ENCODE measurements around the gene GUCD1.
"Not testable (repeated sequence)": the region's sequence is repeated elsewhere in the genome, so short reads cannot be mapped to it uniquely, and the experiment has no call there.

The GUCD1 gene

GRCh38 chr22:24563246-24563645 is 8.3 kb upstream of the GUCD1 start:
- no peak for DNase-seq

- DNase-seq = no peak
Observed at GRCh38 chr22:24559471-24559870, 4.5 kb upstream of the GUCD1 start.

- DNase-seq = peak; percentile 97
Observed at GRCh38 chr22:24555165-24556039, 464 bp upstream of the GUCD1 start, which contains the start of gene SNRPD3. SNRPD3 (plus strand) TSS chr22:24555999; CDS start chr22:24557675, 1,676 bp downstream.

GRCh38 chr22:24553597-24554312 is 1.2 kb downstream of the GUCD1 start:
- DNase-seq = no peak

GRCh38 chr22:24552503-24553286 is 2.2 kb downstream of the GUCD1 start:
- DNase-seq = not testable (repeated sequence)

DNA sequence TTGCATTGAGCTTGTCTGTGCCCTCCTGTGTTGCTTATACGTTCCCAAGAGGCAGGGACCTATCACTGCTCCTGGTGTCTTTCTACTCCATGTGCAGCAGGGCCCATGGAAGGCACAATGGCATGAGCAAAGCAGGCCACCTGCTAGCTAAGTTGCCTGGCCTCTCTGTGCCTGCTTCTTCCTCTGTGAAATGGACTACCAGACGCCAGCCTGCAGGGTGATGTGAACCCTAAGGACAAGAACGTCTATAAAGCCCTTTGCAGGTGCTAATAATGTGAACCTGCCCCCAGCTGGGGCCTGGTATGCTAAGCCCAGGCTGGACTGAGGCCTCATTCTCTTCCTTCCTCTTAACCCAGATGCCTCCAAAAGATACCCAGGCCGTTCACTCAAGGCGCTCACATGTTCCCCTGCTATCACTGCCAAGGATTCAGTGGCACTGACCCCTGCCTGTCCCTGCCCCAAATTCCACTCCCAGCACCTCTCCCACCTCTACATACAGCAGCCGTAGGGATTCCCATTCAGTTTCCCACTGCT is 4.0 kb downstream of the GUCD1 start:
- DNase-seq = no peak

DNA sequence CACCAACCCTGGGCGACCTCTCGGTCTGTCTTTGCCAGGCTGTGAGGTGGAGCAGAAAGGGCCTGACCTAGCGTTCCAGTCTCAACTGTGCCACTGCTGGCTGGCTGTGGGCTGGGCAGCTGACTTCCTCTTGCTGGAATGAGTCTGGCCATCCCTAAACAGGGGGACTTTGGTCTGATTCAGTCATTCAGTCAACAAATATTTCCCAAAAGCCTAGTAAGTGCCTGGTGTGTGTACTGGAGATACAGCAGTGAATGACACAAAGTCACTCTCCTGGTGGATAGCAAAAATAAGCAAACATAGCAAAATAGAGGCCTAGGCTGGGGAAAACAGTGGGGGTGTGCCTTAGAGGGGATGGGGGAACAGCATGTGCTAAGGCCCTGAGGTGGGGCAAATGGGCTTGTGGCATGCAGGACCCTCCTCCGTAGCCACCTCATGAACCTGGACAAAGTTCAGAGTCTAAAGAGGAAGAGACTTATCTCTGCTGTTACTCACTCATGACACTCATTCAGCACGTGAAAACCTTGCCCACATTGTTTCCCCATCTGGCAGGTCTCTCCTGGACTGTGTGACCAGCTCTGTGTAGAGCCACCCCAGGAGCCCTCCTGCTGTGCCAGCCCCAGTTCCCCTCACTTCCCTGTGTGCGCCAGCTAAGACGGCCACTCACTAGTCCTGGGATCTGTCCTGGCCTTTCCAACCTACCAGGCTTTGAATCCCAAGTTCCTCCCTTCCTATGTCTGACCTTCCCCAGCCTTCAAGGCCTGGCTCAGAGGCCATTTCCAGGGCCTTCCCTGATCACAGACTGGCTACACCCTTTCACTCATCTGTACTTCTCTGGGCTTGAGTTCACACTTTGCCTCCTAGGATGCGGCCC is 4.7 kb downstream of the GUCD1 start:
- DNase-seq = no peak

DNA sequence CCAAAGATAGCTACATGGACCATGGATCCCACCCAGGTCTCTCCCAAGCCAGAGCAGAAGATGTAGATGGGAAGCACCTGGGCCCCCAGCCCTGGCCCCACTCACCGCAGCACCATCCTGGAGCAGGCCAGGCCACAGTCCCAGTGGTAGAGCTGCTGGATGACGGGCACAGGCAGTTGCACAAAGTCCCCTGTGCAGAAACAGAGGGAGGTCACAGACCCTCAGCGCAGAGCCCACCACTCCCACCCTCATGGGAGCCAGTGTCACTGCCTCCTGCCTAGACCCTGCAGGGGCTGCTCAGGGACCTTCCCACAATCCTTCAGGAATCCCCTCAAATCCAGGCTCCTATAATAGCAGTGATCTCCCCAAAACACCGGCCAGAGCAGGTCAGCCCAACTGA is 6.1 kb downstream of the GUCD1 start:
- DNase-seq = no peak

DNA sequence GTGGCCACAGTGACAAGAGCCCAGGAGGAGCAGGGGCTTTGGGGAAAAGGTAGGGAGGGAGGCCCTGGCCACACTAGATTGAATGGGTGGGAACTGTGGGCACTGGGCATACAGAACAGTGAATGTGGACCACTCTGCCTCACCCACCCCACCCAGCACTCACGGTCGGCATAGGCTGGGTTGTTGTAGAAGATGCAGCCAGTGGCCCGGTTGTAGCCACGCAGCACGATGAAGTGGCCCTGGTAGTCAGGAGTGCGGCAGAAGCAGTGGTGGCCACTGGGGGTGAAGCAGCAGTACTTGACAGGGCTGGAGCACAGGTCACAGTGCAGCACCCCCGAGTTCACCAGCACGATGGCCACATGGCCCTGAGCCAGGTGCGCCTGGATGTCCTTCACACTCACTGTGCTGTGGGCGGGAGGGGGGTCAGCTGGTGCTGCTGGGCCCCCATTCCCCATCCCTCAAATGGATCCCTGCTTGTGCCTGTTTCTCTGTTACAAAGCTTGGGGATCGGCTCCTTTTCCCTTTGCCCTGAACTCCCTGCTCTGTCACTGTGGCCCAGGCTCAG is 11.2 kb downstream of the GUCD1 start:
- DNase-seq = no peak

DNA sequence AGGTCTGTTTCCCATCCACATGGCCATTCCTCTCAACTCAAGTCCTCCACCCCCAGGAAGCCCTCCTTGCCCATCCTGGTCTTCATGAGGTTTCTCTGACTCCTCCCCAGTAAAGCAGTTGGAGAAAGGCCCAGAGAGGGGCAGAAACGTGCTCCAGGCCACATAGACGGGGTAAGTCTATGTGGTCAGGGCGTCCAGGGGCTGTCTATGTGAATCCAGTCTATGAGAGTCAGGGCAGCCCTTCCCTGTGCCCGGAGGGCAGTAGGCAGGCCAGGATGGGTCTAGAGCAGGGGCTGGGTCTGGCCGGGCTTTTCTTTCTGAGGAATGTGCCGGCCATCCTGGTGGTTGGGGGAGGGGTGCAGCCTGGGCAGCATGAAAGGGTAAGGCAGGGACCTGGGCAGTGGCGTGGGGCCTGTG is 11.7 kb downstream of the GUCD1 start:
- no peak for DNase-seq

GRCh38 chr22:24542641-24543040 is 12.3 kb downstream of the GUCD1 start:
- DNase-seq = no peak

GRCh38 chr22:24541681-24542515 is 13.0 kb downstream of the GUCD1 start:
- DNase-seq = no peak

- DNase-seq = no peak
Observed at GRCh38 chr22:24540470-24540869, 14.5 kb downstream of the GUCD1 start.

DNA sequence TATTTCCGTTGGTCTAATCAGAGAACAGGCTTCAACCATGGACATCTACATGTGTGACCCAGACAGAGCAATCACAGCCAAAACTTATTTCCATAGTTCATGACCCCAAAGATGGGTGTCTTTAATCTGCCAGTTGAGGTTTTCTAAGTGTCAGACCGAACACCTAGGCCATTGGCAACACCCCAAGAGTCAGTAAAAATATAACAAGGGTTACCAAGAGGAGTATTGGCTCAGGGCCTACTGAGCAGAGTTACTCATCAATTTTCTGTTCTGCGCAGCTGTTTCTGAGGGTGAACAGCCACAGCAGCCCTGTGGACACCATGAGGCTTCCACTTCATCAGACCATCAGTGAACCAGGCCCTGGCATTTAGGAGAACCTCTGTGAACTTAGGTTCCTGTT is 18.8 kb downstream of the GUCD1 start:
- no peak for DNase-seq

- DNase-seq = no peak
Observed at GRCh38 chr22:24535348-24535747, 19.6 kb downstream of the GUCD1 start.

GRCh38 chr22:24532075-24532474 is 22.9 kb downstream of the GUCD1 start:
- DNase-seq = no peak

GRCh38 chr22:24530968-24531367 is 24.0 kb downstream of the GUCD1 start:
- DNase-seq = not testable (repeated sequence)

- DNase-seq = no peak
Observed at GRCh38 chr22:24529898-24530297, 25.0 kb downstream of the GUCD1 start.

GRCh38 chr22:24526191-24526590 is 28.7 kb downstream of the GUCD1 start:
- no peak for DNase-seq

DNA sequence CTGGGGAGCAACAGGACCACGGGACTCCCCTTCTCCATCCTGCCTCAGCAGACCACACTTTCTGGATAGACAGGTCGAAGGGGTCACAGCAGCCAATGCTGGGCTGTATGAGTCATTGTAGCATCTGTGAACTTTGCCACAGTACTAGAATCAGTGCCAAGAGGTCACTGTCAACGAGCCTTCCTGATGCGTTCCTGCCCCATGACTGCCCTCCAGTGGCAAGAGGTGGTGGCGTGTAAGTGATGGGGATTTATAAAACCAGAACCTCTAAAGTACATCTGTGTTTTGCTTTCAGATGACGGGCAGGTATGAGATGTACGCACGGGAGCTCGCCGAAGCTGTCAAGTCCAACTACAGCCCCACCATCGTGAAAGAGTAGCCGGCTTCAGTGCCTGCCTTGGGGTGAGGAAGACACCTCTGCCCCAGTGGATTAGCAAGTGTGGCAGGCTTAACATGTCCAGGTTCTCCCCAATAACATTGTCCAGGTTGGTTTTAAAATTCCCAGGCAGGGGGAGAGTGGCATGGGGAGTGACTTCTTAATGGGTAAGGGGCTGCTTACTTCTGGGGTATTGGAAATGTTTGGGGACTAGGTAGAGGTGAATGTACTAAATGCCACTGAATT is 29.4 kb downstream of the GUCD1 start:
- peak; percentile 68 for DNase-seq
